Left lung (tissue), 10 donors: ENCODE results near the gene CNTD1. TPM values are rescaled to one million over a fixed set of nuclear protein-coding genes. Genes with fewer than 3 reads are reported as not detected.
A peak's percentile ranks its signal among the peaks of the same experiment; 100 is the strongest.
"Not testable (repeated sequence)": the region's sequence is repeated elsewhere in the genome, so short reads cannot be mapped to it uniquely, and the experiment has no call there.

ENCODE experiments used
- ATAC-seq: fragments of 200-7000 bp; cut with Tn5 transposase; one replicate; pipeline ENCODE4 v1.9.1; 2020; ENCODE audit warnings: moderate library complexity
- DNase-seq, 4 donors: peaks; one replicate each; pipeline ENCODE4 v3.0.0-alpha.2; 2013 to 2020
- H3K27ac ChIP-seq, 2 donors: fragments of 200-600 bp; sonication (generic) in 1 of 2; one replicate each; pipeline versions ENCODE4 v1.5.0 to v1.8.0; 2020 to 2021
- H3K27me3 ChIP-seq, 2 donors: fragments of 200-600 bp; sonication (generic) in 1 of 2; one replicate each; pipeline versions ENCODE4 v1.5.0 to v1.8.0; 2020 to 2021
- H3K36me3 ChIP-seq, 2 donors: fragments of 200-600 bp; sonication (generic) in 1 of 2; one replicate each; pipeline versions ENCODE4 v1.5.0 to v1.8.0; 2020 to 2021
- H3K4me1 ChIP-seq, 2 donors: fragments of 200-600 bp; one replicate each; pipeline ENCODE4 v1.8.0; 2021
- H3K4me3 ChIP-seq, 2 donors: fragments of 200-600 bp; sonication (generic) in 1 of 2; one replicate each; pipeline versions ENCODE4 v1.5.0 to v1.8.0; 2020 to 2021; ENCODE audit warnings: mild to moderate bottlenecking in 1 of 2
- H3K9me3 ChIP-seq, 2 donors: fragments of 200-600 bp; sonication (generic) in 1 of 2; one replicate each; pipeline versions ENCODE4 v1.5.0 to v1.8.0; 2020 to 2021
- CTCF ChIP-seq, 2 donors: fragments of 200-600 bp; sonication (generic) in 1 of 2; IDR thresholded peaks; one replicate each; pipeline versions ENCODE4 v1.5.0 to v1.8.0; 2021; ENCODE audit warnings: antibody characterized with exemption in 2 of 2
- intact Hi-C, 2 donors: fragments of 100-400 bp; cut with DNase I; formaldehyde crosslinking; loops; one replicate each; pipeline versions ENCODE4 v1.11.2 to v1.14.2; 2022
- polyA plus RNA-seq, 6 donors: library from polyadenylated mRNA; unstranded; fragments of 120-200 nt; gene quantifications; one replicate each; pipeline ENCODE4 v1.2.1, GENCODE V29; 2013; ENCODE audit not compliant: insufficient read length in 6 of 6
- total RNA-seq, 2 donors: library from RNA; stranded (reverse); fragmentation: NEBNext Ultra II Directional; extraction: Animal tissue kit (Norgen Biotek cat#: 25700); gene quantifications; one replicate each; pipeline ENCODE4 v1.2.1, GENCODE V29; 2021
- donor health status: DM: no; HTN: yes; CAD: no.
- donor health status: DM: no; HTN: no; CAD: no.

The CNTD1 gene
- total and polyA plus RNA-seq, 8 donors: 1.5 to 3.4 (median 2.6) TPM; not detected in 1

- DNase-seq: no peak
- no peak for ATAC-seq
- no peaks in the 10 kb centered on the region for H3K36me3 ChIP-seq
- no peaks in the 10 kb centered on the region for H3K9me3 ChIP-seq
- H3K27ac ChIP-seq: peak overlapping the region in 1 of 2 donors; percentile 55
- H3K27me3 ChIP-seq: no peaks in the 10 kb centered on the region
- peak overlapping the region; percentile 7 to 37 for H3K4me3 ChIP-seq
- TF ChIP-seq CTCF (IDR thresholded peaks at IDR 0.05): no peak
- intact Hi-C loops: no loop called here
- peaks cover 0 to 22% of the 10 kb centered on the region in 2 donors for H3K4me1 ChIP-seq
Observed at GRCh38 chr17:42852351-42852750, 53.7 kb downstream of the CNTD1 start.

GRCh38 chr17:42853004-42853403 is 54.3 kb downstream of the CNTD1 start:
- intact Hi-C loops: no loop called here
- TF ChIP-seq CTCF (IDR thresholded peaks at IDR 0.05): no peak
- Histone ChIP-seq H3K36me3 (no peaks in the 10 kb centered on the region), H3K27ac (peak overlapping the region; percentile 29 to 55), H3K9me3 (no peaks in the 10 kb centered on the region), H3K4me1 (peaks cover 0 to 17% of the 10 kb centered on the region in 2 donors), H3K4me3 (peak overlapping the region; percentile 7 to 37), H3K27me3 (no peaks in the 10 kb centered on the region)
- DNase-seq (peak in 1 of 4 donors; percentile 63), ATAC-seq (no peak)

- DNase-seq (peak in 1 of 4 donors; percentile 11), ATAC-seq (no peak)
- no peaks in the 10 kb centered on the region for H3K27me3 ChIP-seq
- H3K4me1 ChIP-seq: peaks cover 0 to 12% of the 10 kb centered on the region in 2 donors
- H3K36me3 ChIP-seq: no peaks in the 10 kb centered on the region
- H3K27ac ChIP-seq: peak overlapping the region in 1 of 2 donors; percentile 29
- TF ChIP-seq CTCF (IDR thresholded peaks at IDR 0.05): no peak
- no peaks in the 10 kb centered on the region for H3K9me3 ChIP-seq
- intact Hi-C loops: no loop called here
- peak overlapping the region; percentile 7 to 37 for H3K4me3 ChIP-seq
Observed at GRCh38 chr17:42853597-42853967, 54.9 kb downstream of the CNTD1 start.

GRCh38 chr17:42853968-42854790 is 55.5 kb downstream of the CNTD1 start:
- intact Hi-C loops: no loop called here
- no peak for ATAC-seq
- H3K27me3 ChIP-seq: no peaks in the 10 kb centered on the region
- H3K36me3 ChIP-seq: no peaks in the 10 kb centered on the region
- TF ChIP-seq CTCF (IDR thresholded peaks at IDR 0.05): no peak
- no peak for DNase-seq
- no peaks in the 10 kb centered on the region for H3K9me3 ChIP-seq
- peaks cover 0 to 12% of the 10 kb centered on the region in 2 donors for H3K4me1 ChIP-seq
- H3K27ac ChIP-seq: peak overlapping the region in 1 of 2 donors; percentile 29
- H3K4me3 ChIP-seq: peak overlapping the region; percentile 7 to 37

DNA sequence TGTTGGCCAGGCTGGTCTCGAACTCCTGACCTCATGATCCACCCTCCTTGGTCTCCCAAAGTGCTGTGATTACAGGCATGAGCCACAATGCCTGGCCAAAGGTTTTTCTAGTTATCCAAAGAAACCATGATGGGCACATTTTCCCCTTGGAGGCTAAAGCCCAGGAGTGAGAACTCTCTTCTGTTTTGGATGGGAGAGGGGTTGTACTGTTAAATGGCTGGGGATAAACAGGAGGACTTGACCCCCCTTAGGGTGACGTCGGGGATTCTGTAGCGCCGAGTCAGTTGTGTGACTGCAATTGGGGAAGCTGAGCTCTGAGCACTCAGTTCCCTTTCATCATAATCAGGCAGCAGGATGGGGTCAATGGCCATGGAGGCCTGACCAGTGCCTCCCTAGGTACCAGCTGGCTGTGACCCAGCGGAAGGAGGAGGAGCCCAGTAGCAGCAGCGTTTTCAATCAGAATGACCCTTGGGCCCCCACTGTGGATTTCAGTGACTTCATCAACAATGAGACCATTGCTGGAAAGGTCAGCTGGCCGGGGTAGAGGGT is 56.5 kb downstream of the CNTD1 start:
- H3K27me3 ChIP-seq: no peaks in the 10 kb centered on the region
- no peaks in the 10 kb centered on the region for H3K9me3 ChIP-seq
- H3K27ac ChIP-seq: no peak overlapping the region
- peak overlapping the region in 1 of 2 donors; percentile 37 for H3K4me3 ChIP-seq
- DNase-seq (no peak), ATAC-seq (no peak)
- H3K36me3 ChIP-seq: no peaks in the 10 kb centered on the region
- no peak for TF ChIP-seq CTCF (IDR thresholded peaks at IDR 0.05)
- peaks cover 0 to 12% of the 10 kb centered on the region in 2 donors for H3K4me1 ChIP-seq
- intact Hi-C loops: no loop called here

GRCh38 chr17:42856093-42856492 is 57.4 kb downstream of the CNTD1 start:
- H3K27ac ChIP-seq, DNase-seq, H3K9me3 ChIP-seq, H3K36me3 ChIP-seq, H3K27me3 ChIP-seq, ATAC-seq, intact Hi-C loops, H3K4me3 ChIP-seq: not testable (repeated sequence)
- H3K4me1 ChIP-seq: peaks cover 0 to 12% of the 10 kb centered on the region in 2 donors

- H3K4me3 ChIP-seq, H3K36me3 ChIP-seq, H3K27me3 ChIP-seq, ATAC-seq, intact Hi-C loops, H3K9me3 ChIP-seq: not testable (repeated sequence)
- Histone ChIP-seq H3K4me1 (peaks cover 0 to 12% of the 10 kb centered on the region in 2 donors), H3K27ac (peak overlapping the region in 1 of 2 donors; percentile 5)
- peak in 2 of 4 donors; percentile 67 to 69 for DNase-seq
Observed at GRCh38 chr17:42856516-42856915, 57.9 kb downstream of the CNTD1 start.
